ENCODE results near the gene RASAL2. TPM values are rescaled to one million over a fixed set of nuclear protein-coding genes. Genes with fewer than 3 reads are reported as not detected.

Gene RASAL2
- total RNA-seq, 3 donors from 2014 or later (not counting 1 experiment from before 2014, with no cell fraction given), result 0.16 to 0.23 TPM; not detected in 1

DNA sequence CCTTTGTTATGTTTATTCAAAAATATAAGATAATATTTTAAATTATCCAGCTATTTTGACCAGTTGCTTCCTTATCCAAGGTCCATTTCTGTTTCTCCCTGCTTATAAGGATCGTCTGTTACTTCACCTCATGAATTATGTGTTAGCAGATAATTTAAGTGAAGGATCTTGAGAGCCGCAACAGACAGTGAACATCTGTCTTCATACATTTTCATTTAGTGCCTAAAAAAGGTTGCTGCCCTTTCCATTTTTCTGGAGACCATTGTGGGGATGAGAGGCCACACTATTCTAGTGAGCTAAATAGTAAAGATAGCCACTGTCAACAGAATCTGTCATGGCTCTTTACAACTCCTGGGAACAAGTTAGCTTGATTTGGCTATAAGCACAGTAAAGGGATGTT lies 248.8 kb downstream of the RASAL2 start:
- ATAC-seq, result no peak
- DNase-seq, result no peak
- H3K4me3 Mint-ChIP-seq, result no peak overlapping the region
- Histone ChIP-seq H3K27ac (ENCODE audit: low read length) (no peak overlapping the region), H3K4me1 (ENCODE audit: control insufficient read depth, insufficient read depth, low read length) (no peaks in the 10 kb centered on the region), H3K36me3 (ENCODE audit: control insufficient read depth, insufficient read depth, low read length) (no peaks in the 10 kb centered on the region), H3K4me3 (ENCODE audit: low read length) (no peak overlapping the region), H3K9me3 (ENCODE audit: control insufficient read depth, insufficient read depth, low read length) (no peaks in the 10 kb centered on the region), H3K27me3 (ENCODE audit: control insufficient read depth, insufficient read depth, low read length) (no peaks in the 10 kb centered on the region)
- H3K27me3 Mint-ChIP-seq (ENCODE audit: low read depth in 2 of 2), result peaks cover 0 to 3% of the 10 kb centered on the region in 2 donors
- WGBS (ENCODE audit: insufficient coverage), result no CpG with 5 or more reads among the region's 2 CpGs
- no peak overlapping the region for H3K27ac Mint-ChIP-seq
- no peaks in the 10 kb centered on the region for H3K36me3 Mint-ChIP-seq
- no peaks in the 10 kb centered on the region for H3K9me3 Mint-ChIP-seq
- intact Hi-C loops (cut with micrococcal nuclease), result no loop called here
- no peaks in the 10 kb centered on the region for H3K4me1 Mint-ChIP-seq
- TF ChIP-seq, protein P1, sequence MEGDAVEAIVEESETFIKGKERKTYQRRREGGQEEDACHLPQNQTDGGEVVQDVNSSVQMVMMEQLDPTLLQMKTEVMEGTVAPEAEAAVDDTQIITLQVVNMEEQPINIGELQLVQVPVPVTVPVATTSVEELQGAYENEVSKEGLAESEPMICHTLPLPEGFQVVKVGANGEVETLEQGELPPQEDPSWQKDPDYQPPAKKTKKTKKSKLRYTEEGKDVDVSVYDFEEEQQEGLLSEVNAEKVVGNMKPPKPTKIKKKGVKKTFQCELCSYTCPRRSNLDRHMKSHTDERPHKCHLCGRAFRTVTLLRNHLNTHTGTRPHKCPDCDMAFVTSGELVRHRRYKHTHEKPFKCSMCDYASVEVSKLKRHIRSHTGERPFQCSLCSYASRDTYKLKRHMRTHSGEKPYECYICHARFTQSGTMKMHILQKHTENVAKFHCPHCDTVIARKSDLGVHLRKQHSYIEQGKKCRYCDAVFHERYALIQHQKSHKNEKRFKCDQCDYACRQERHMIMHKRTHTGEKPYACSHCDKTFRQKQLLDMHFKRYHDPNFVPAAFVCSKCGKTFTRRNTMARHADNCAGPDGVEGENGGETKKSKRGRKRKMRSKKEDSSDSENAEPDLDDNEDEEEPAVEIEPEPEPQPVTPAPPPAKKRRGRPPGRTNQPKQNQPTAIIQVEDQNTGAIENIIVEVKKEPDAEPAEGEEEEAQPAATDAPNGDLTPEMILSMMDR (IDR thresholded peaks at IDR 0.05), result no peak

DNA sequence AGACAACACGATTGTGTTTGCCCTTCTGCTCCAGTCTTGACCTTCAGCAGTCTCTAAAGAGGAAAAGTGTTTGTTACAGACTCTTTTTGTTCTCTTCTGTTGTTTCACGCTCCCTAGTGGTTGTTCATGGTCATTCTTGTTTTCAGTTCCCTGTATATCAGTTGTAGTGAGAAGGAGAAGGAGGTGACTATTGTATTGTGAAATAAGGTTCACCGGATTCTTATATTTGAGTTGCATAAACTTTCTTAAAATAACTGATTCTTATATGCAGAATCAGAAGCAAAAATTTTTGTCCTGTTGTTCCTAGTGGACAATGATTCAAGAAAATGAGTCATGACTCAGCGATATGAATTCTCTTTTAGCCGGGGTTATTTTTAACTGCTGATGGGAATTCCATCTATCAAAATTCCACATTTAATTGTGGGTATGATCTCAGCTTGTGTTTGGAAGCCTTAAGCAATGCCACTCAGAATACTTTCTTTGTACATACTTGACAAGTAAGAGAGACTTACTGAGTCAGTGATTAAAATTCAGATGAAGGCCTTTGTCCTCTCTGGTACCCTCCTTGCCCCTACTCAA lies 250.7 kb downstream of the RASAL2 start:
- H3K4me1 Mint-ChIP-seq, result no peaks in the 10 kb centered on the region
- DNase-seq, result no peak
- intact Hi-C loops (cut with micrococcal nuclease), result no loop called here

DNA sequence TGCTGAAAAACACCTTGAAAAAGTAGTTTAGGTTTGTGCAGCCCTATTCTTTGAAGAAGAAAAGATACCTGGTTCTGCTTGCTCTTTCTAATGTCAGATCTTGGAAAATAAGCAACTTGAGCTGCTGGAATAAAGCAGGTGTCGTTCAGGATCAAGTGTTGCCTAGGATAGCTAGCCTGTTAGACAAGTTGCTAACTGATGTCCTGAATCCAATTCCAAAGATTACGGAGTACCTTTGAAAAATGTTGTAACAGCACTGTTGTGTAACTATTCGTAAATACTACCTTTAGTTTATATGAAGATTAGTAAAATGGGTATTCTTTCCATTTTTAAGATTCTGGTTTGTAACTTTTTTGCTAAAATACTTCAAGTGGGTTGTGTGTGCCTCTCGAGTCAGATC lies 251.3 kb downstream of the RASAL2 start:
- intact Hi-C loops (cut with micrococcal nuclease), result no loop called here
- Histone ChIP-seq H3K27me3 (ENCODE audit: control insufficient read depth, insufficient read depth, low read length) (no peaks in the 10 kb centered on the region), H3K4me3 (ENCODE audit: low read length) (no peak overlapping the region), H3K9me3 (ENCODE audit: control insufficient read depth, insufficient read depth, low read length) (no peaks in the 10 kb centered on the region), H3K27ac (ENCODE audit: low read length) (no peak overlapping the region), H3K4me1 (ENCODE audit: control insufficient read depth, insufficient read depth, low read length) (no peaks in the 10 kb centered on the region), H3K36me3 (ENCODE audit: control insufficient read depth, insufficient read depth, low read length) (no peaks in the 10 kb centered on the region)
- no peaks in the 10 kb centered on the region for H3K4me1 Mint-ChIP-seq
- TF ChIP-seq, protein P1 (IDR thresholded peaks at IDR 0.05), result no peak
- no peaks in the 10 kb centered on the region for H3K36me3 Mint-ChIP-seq
- no peaks in the 10 kb centered on the region for H3K9me3 Mint-ChIP-seq
- no peak overlapping the region for H3K27ac Mint-ChIP-seq
- H3K27me3 Mint-ChIP-seq (ENCODE audit: low read depth in 2 of 2), result peaks cover 0 to 3% of the 10 kb centered on the region in 2 donors
- ATAC-seq (no peak), DNase-seq (no peak)
- no peak overlapping the region for H3K4me3 Mint-ChIP-seq
- 87% methylated on average over 2 of the region's 4 CpGs for WGBS (ENCODE audit: insufficient coverage)

More for the DNA sequence above, 250.7 kb downstream of the RASAL2 start:
- Mint-ChIP-seq H3K9me3 (no peaks in the 10 kb centered on the region), H3K36me3 (no peaks in the 10 kb centered on the region), H3K27me3 (ENCODE audit: low read depth in 2 of 2) (peaks cover 0 to 3% of the 10 kb centered on the region in 2 donors), H3K4me3 (no peak overlapping the region), H3K27ac (no peak overlapping the region)
- Histone ChIP-seq H3K27ac (ENCODE audit: low read length) (no peak overlapping the region), H3K4me3 (ENCODE audit: low read length) (no peak overlapping the region), H3K36me3 (ENCODE audit: control insufficient read depth, insufficient read depth, low read length) (no peaks in the 10 kb centered on the region), H3K4me1 (ENCODE audit: control insufficient read depth, insufficient read depth, low read length) (no peaks in the 10 kb centered on the region), H3K27me3 (ENCODE audit: control insufficient read depth, insufficient read depth, low read length) (no peaks in the 10 kb centered on the region), H3K9me3 (ENCODE audit: control insufficient read depth, insufficient read depth, low read length) (no peaks in the 10 kb centered on the region)
- TF ChIP-seq, protein P1 (IDR thresholded peaks at IDR 0.05), result no peak
- WGBS (ENCODE audit: insufficient coverage), result 44% methylated on average over 3 of the region's 5 CpGs
- ATAC-seq, result no peak

DNA sequence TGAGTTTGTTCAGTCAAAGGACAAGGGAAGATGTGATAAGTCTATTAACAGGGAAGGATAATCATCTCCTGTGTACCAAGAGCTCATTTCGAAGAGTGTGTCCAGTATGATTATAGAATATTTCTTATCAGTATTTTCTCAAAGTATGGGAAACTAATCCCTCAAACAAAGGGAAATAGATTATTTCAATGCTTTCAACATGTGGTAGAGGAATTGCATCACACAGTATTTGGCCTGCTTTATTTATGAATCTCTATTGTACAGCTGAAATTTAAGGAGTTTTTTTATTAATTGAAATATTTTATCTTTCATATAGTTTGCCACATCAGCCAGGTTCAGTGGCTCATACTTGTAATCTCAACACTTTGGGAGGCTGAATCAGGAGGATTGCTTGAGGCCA lies 251.9 kb downstream of the RASAL2 start:
- Histone ChIP-seq H3K27me3 (ENCODE audit: control insufficient read depth, insufficient read depth, low read length) (no peaks in the 10 kb centered on the region), H3K4me3 (ENCODE audit: low read length) (no peak overlapping the region), H3K9me3 (ENCODE audit: control insufficient read depth, insufficient read depth, low read length) (no peaks in the 10 kb centered on the region), H3K4me1 (ENCODE audit: control insufficient read depth, insufficient read depth, low read length) (no peaks in the 10 kb centered on the region), H3K36me3 (ENCODE audit: control insufficient read depth, insufficient read depth, low read length) (no peaks in the 10 kb centered on the region), H3K27ac (ENCODE audit: low read length) (no peak overlapping the region)
- Mint-ChIP-seq H3K9me3 (no peaks in the 10 kb centered on the region), H3K4me1 (no peaks in the 10 kb centered on the region), H3K36me3 (no peaks in the 10 kb centered on the region), H3K4me3 (no peak overlapping the region), H3K27ac (no peak overlapping the region), H3K27me3 (ENCODE audit: low read depth in 2 of 2) (peaks cover 0 to 3% of the 10 kb centered on the region in 2 donors)
- no peak for ATAC-seq
- WGBS (ENCODE audit: insufficient coverage), result no CpG with 5 or more reads among the region's 1 CpG
- intact Hi-C loops (cut with micrococcal nuclease), result no loop called here
- no peak for DNase-seq
- TF ChIP-seq, protein P1 (IDR thresholded peaks at IDR 0.05), result no peak

All from natural killer cell (primary cell).